Epithelial cell of esophagus (primary cell): ENCODE results near the gene CCDC85A.

Source experiments
- DNase-seq: peaks from one replicate; pipeline ENCODE4 v3.0.0; 2010; ENCODE audit warnings: low read depth
- H3K4me3 ChIP-seq: 2 replicates; pipeline ENCODE4 v1.5.1; 2011; ENCODE audit warnings: mild to moderate bottlenecking, low read length, control low read depth
- CTCF ChIP-seq: IDR thresholded peaks from 2 replicates; pipeline ENCODE4 v1.5.1; 2011; ENCODE audit warnings: low read depth, mild to moderate bottlenecking, low read length, control low read depth, inconsistent platforms; ENCODE audit not compliant: insufficient read depth; ENCODE audit errors: missing control alignments

The CCDC85A gene

GRCh38 chr2:56348392-56349210 is 164.8 kb downstream of the CCDC85A start:
- no peak for TF ChIP-seq CTCF
- no peak overlapping the region for H3K4me3 ChIP-seq
- no peak for DNase-seq

- DNase-seq: no peak
- TF ChIP-seq CTCF: no peak
- H3K4me3 ChIP-seq: no peak overlapping the region
Observed at GRCh38 chr2:56357655-56358295, 174.0 kb downstream of the CCDC85A start.

- no peak overlapping the region for H3K4me3 ChIP-seq
- TF ChIP-seq CTCF: no peak
- DNase-seq: no peak
Observed at GRCh38 chr2:56361844-56362243, 178.1 kb downstream of the CCDC85A start.

GRCh38 chr2:56364902-56365301 is 181.1 kb downstream of the CCDC85A start:
- H3K4me3 ChIP-seq: no peak overlapping the region
- DNase-seq: no peak
- no peak for TF ChIP-seq CTCF

GRCh38 chr2:56369316-56369715 is 185.5 kb downstream of the CCDC85A start:
- DNase-seq: no peak
- no peak for TF ChIP-seq CTCF
- H3K4me3 ChIP-seq: no peak overlapping the region

- no peak overlapping the region for H3K4me3 ChIP-seq
- DNase-seq: peak; percentile 73
- no peak for TF ChIP-seq CTCF
Observed at GRCh38 chr2:56372071-56372656, 188.4 kb downstream of the CCDC85A start.
